HepG2 (cell line): Measurements from ENCODE around the gene NAB1. TPM values are rescaled to one million over a fixed set of nuclear protein-coding genes. Genes with fewer than 3 reads are reported as not detected.

Experiments used
- ATAC-seq: fragments of 200-7000 bp; cut with Tn5 transposase; 3 replicates; pipeline ENCODE4 v1.9.1; 2020; ENCODE audit warnings: mild to moderate bottlenecking, moderate library complexity
- BruUV-seq: library from RNA; stranded (reverse); fragments of 400-500 nt; replicated peaks from 2 replicates; lab custom pipeline; 2021; lab: Mats Ljungman, UMichigan
- CTCF ChIA-PET: fragments of 300-600 bp; formaldehyde crosslinking; extraction: SDS; loops from one replicate; lab custom pipeline; 2021; ENCODE audit warnings: low total read pairs, inconsistent platforms, low intra/inter-chr PET ratio; lab: Yijun Ruan, JAX
- POLR2A ChIA-PET: fragments of 350-600 bp; sonication (Branson Sonifier 250); formaldehyde crosslinking; loops from one replicate; lab custom pipeline; 2020; ENCODE audit warnings: antibody characterized with exemption, inconsistent platforms; lab: Yijun Ruan, JAX
- DNase-seq: peaks from one replicate; pipeline ENCODE4 v3.0.0-alpha.2; 2015; ENCODE audit warnings: low spot score
- FAIRE-seq: peaks from 3 replicates; lab custom pipeline; 2011; peaks lifted over from hg19 to GRCh38; lab: Jason Lieb, UNC
- H2AFZ ChIP-seq: one replicate; pipeline ENCODE4 v1.6.1; 2011; ENCODE audit warnings: low read length, inconsistent platforms
- H3K27ac ChIP-seq: fragments of 300-600 bp; 3 replicates; pipeline ENCODE4 v1.8.0; 2011; ENCODE audit warnings: mixed run types, mild to moderate bottlenecking, mixed read lengths, low read length, inconsistent platforms; ENCODE audit not compliant: insufficient read depth; ENCODE audit errors: extremely low read length
- H3K27me3 ChIP-seq, 2 experiments: fragments of 200-600 bp in 1 of 2; 2 replicates in 1 of 2; 3 replicates in 1 of 2; pipeline versions ENCODE4 v1.6.0 to v1.8.0; 2011; ENCODE audit warnings: low read length in 2 of 2, mild to moderate bottlenecking in 2 of 2, moderate library complexity in 2 of 2, inconsistent platforms in 1 of 2; ENCODE audit not compliant: insufficient read depth in 2 of 2, control insufficient read depth in 1 of 2
- H3K36me3 ChIP-seq, 2 experiments: fragments of 200-600 bp in 1 of 2; replicated peaks in 1 of 2; 2 replicates in 1 of 2; 3 replicates in 1 of 2; pipeline versions ENCODE4 v1.5.1 to v1.8.0; 2011; ENCODE audit warnings: low read length in 2 of 2, inconsistent platforms in 1 of 2; ENCODE audit not compliant: insufficient read depth in 2 of 2, control insufficient read depth in 1 of 2
- H3K4me1 ChIP-seq: 2 replicates; pipeline ENCODE4 v1.5.1; 2012; ENCODE audit warnings: low read length, inconsistent platforms; ENCODE audit not compliant: insufficient read depth
- H3K4me2 ChIP-seq: 2 replicates; pipeline ENCODE4 v1.6.0; 2011; ENCODE audit warnings: low read depth, low read length, inconsistent platforms
- H3K4me3 ChIP-seq, 3 experiments: fragments of 200-600 bp in 1 of 3; sonication (generic), shearing (Covaris generic) in 1 of 3; replicated peaks in 1 of 3; 2 replicates each; pipeline ENCODE4 v1.5.1; 2011 to 2016; ENCODE audit warnings: low read length in 3 of 3, inconsistent platforms in 2 of 3, low read depth in 2 of 3, mild to moderate bottlenecking in 2 of 3, control low read depth in 1 of 3, mixed read lengths in 1 of 3; ENCODE audit not compliant: insufficient read depth in 1 of 3
- H3K79me2 ChIP-seq: one replicate; pipeline ENCODE4 v1.6.1; 2011; ENCODE audit warnings: low read length, inconsistent platforms; ENCODE audit not compliant: insufficient read depth
- H3K9ac ChIP-seq: 2 replicates; pipeline ENCODE4 v1.6.0; 2011; ENCODE audit warnings: mild to moderate bottlenecking, low read depth, low read length, inconsistent platforms; ENCODE audit not compliant: insufficient read depth
- H3K9me3 ChIP-seq: 2 replicates; pipeline ENCODE4 v1.5.1; 2012; ENCODE audit warnings: mild to moderate bottlenecking, low read length
- H4K20me1 ChIP-seq: 2 replicates; pipeline ENCODE4 v1.6.0; 2011; ENCODE audit warnings: inconsistent platforms, mild to moderate bottlenecking, low read length, moderate library complexity; ENCODE audit not compliant: insufficient read depth
- ATAD3A ChIP-seq: sonication (generic); formaldehyde crosslinking; IDR thresholded peaks from 2 replicates; pipeline ENCODE4 v1.4.0; 2020; ENCODE audit warnings: missing genetic modification reagents
- ATRX ChIP-seq: sonication (generic); formaldehyde crosslinking; IDR thresholded peaks from 2 replicates; pipeline ENCODE4 v1.4.0; 2020; ENCODE audit warnings: missing genetic modification reagents, borderline replicate concordance
- CBX5 ChIP-seq: sonication (generic); formaldehyde crosslinking; IDR thresholded peaks from 2 replicates; pipeline ENCODE4 v1.4.0; 2020; ENCODE audit warnings: missing genetic modification reagents, borderline replicate concordance
- HMG20A ChIP-seq: IDR thresholded peaks from 2 replicates; pipeline ENCODE4 v1.6.1; 2016; ENCODE audit warnings: borderline replicate concordance
- MATR3 ChIP-seq: sonication (generic); formaldehyde crosslinking; IDR thresholded peaks from 2 replicates; pipeline ENCODE4 v1.4.0; 2020; ENCODE audit warnings: missing genetic modification reagents
- MXI1 ChIP-seq: IDR thresholded peaks from 3 replicates; pipeline ENCODE4 v1.6.1; 2012; ENCODE audit warnings: low read depth, low read length, inconsistent platforms, borderline replicate concordance
- PCBP2 ChIP-seq: fragments of 200-400 bp; formaldehyde crosslinking; optimal IDR thresholded peaks from 2 replicates; pipeline ENCODE3; 2018; ENCODE audit warnings: low read length, low read depth; ENCODE audit not compliant: poor library complexity, severe bottlenecking
- PHF5A ChIP-seq: IDR thresholded peaks from one replicate; pipeline ENCODE4 v1.6.1; 2018; ENCODE audit warnings: low read depth, missing genetic modification reagents; ENCODE audit not compliant: unreplicated experiment
- SMC3 ChIP-seq: IDR thresholded peaks from 2 replicates; pipeline ENCODE4 v1.6.1; 2011; ENCODE audit warnings: low read length, improper control_type of control experiment
- SMYD3 ChIP-seq: sonication (generic); formaldehyde crosslinking; IDR thresholded peaks from 2 replicates; pipeline ENCODE4 v1.8.1; 2023; ENCODE audit warnings: mild to moderate bottlenecking, missing genetic modification reagents
- TGIF2 ChIP-seq: IDR thresholded peaks from 2 replicates; pipeline ENCODE4 v1.6.1; 2016; ENCODE audit warnings: control low read depth, missing compliant biosample characterization
- TSC22D2 ChIP-seq: sonication (generic); formaldehyde crosslinking; IDR thresholded peaks from 2 replicates; pipeline ENCODE4 v1.5.1; 2020; ENCODE audit warnings: missing genetic modification reagents, mild to moderate bottlenecking, borderline replicate concordance
- U2AF1 ChIP-seq: fragments of 200-400 bp; formaldehyde crosslinking; optimal IDR thresholded peaks from 2 replicates; pipeline ENCODE3; 2017; ENCODE audit warnings: mild to moderate bottlenecking, low read depth, low read length
- ZBTB1 ChIP-seq: sonication (generic); formaldehyde crosslinking; IDR thresholded peaks from 2 replicates; pipeline ENCODE4 v1.4.0; 2020; ENCODE audit warnings: missing genetic modification reagents, borderline replicate concordance
- ZFP1 ChIP-seq: IDR thresholded peaks from 2 replicates; pipeline ENCODE4 v1.6.1; 2016
- ZMYM4 ChIP-seq: sonication (generic); formaldehyde crosslinking; IDR thresholded peaks from 2 replicates; pipeline ENCODE4 v1.8.1; 2023; ENCODE audit warnings: mild to moderate bottlenecking, missing genetic modification reagents
- ZNF574 ChIP-seq: sonication (generic); formaldehyde crosslinking; IDR thresholded peaks from 2 replicates; pipeline ENCODE4 v1.4.0; 2020; ENCODE audit warnings: missing genetic modification reagents
- ZNF672 ChIP-seq: sonication (generic); formaldehyde crosslinking; IDR thresholded peaks from 2 replicates; pipeline ENCODE4 v1.8.1; 2022; ENCODE audit warnings: missing genetic modification reagents
- ZNF720 ChIP-seq: sonication (generic); formaldehyde crosslinking; IDR thresholded peaks from 2 replicates; pipeline ENCODE4 v1.4.0; 2020; ENCODE audit warnings: missing genetic modification reagents
- WGBS: methylation state at CpG from one replicate; pipeline ENCODE4 v1.1.6; 2017; ENCODE audit warnings: low lambda C conversion rate; 5-methylcytosine and 5-hydroxymethylcytosine counted together
- in situ Hi-C: cut with HindIII; loops from 2 replicates; pipeline ENCODE4 v1.10.0; 2017; ENCODE audit warnings: low pct_unique_long_range_greater_than_20kb; ENCODE audit not compliant: extremely low pct_ligation_motif_present
- intact Hi-C: fragments of 100-400 bp; cut with micrococcal nuclease; formaldehyde crosslinking; loops from one replicate; pipeline ENCODE4 v1.10.0; 2022; ENCODE audit not compliant: unreplicated experiment
- polyA plus RNA-seq, 8 experiments: library from polyadenylated mRNA; depleted of rRNA in 3 of 8; stranded (reverse) in 7 of 8; unstranded in 1 of 8; fragments of >200 nt; fragmentation: Illumina TruSeq in 4 of 8; extraction: Trizol in 4 of 8; gene quantifications; 2 replicates each; pipeline versions ENCODE4 v1.2.1 to v1.2.3, GENCODE V29; 2011 to 2016; ENCODE audit warnings: low read depth in 4 of 8, missing spikeins in 1 of 8, mixed read lengths in 1 of 8; ENCODE audit not compliant: insufficient read depth in 1 of 8
- total RNA-seq, 5 experiments: library from RNA; depleted of rRNA; stranded (reverse); fragments of >200 nt; fragmentation: Illumina TruSeq; extraction: Trizol; gene quantifications; 2 replicates each; pipeline ENCODE4 v1.2.3, GENCODE V29; 2016; ENCODE audit warnings: low read depth in 1 of 5
- TF ChIP-seq, protein P1 (sequence below): sonication (generic); formaldehyde crosslinking; IDR thresholded peaks from 2 replicates; pipeline ENCODE4 v1.4.0; 2020; ENCODE audit warnings: low read depth, mild to moderate bottlenecking, missing genetic modification reagents

Gene NAB1
- total and polyA plus RNA-seq, 2 of the 13 experiments (the other 11 are each of a cell fraction or from before 2014, with no cell fraction given), result 24.5 to 46.0 TPM

DNA sequence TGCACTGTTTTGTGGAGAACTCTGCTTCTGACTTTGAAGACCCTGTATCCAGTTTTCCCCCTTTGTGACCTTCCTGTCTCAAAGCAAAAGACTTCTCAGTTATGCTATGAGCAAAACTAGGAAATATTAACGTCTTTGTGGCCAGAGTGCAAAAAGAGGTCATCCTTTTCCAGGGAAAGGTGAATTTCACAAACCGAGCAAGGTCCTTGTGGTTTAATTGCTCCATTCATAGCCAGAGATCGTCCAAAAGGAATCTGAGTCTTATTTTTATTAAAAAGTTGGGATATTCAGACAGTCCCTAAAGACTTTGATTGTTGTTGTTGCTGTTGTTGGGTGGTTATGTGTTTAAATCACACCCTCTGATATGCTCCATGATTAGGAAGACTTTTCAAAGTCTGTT lies 77.4 kb downstream of the NAB1 start:
- DNase-seq (no peak), ATAC-seq (no peak), FAIRE-seq (no peak)
- Histone ChIP-seq H3K79me2 (no peaks in the 10 kb centered on the region), H3K9me3 (no peaks in the 10 kb centered on the region), H3K27ac (no peak overlapping the region), H3K4me2 (no peak overlapping the region), H3K27me3 (peaks cover 1 to 17% of the 10 kb centered on the region in 2 experiments; a peak in 3 of 5 replicates), H3K36me3 (no peaks in the 10 kb centered on the region), H3K9ac (no peak overlapping the region), H3K4me3 (no peak overlapping the region), H2AFZ (no peak overlapping the region), H3K4me1 (no peaks in the 10 kb centered on the region), H4K20me1 (no peaks in the 10 kb centered on the region)
- no TSS peak for BruUV-seq
- ChIA-PET CTCF (no interaction called here), POLR2A (no interaction called here)
- WGBS, result 6% methylated on average over 3 of the region's 3 CpGs
- TF ChIP-seq MXI1 (no peak), TGIF2 (no peak), ATRX (CRISPR knock-in tag) (no peak), ZNF672 (CRISPR knock-in tag) (no peak), HMG20A (no peak), ZMYM4 (CRISPR knock-in tag) (no peak), TSC22D2 (CRISPR knock-in tag) (no peak), ZNF720 (CRISPR knock-in tag) (no peak), ATAD3A (no peak), PCBP2 (no peak), ZBTB1 (CRISPR knock-in tag) (no peak), CBX5 (CRISPR knock-in tag) (no peak), PHF5A (no peak), ZFP1 (CRISPR knock-in tag) (no peak), MATR3 (CRISPR knock-in tag) (no peak), ZNF574 (CRISPR knock-in tag) (no peak), U2AF1 (no peak), SMC3 (no peak), SMYD3 (CRISPR knock-in tag) (no peak)
- TF ChIP-seq, protein P1, sequence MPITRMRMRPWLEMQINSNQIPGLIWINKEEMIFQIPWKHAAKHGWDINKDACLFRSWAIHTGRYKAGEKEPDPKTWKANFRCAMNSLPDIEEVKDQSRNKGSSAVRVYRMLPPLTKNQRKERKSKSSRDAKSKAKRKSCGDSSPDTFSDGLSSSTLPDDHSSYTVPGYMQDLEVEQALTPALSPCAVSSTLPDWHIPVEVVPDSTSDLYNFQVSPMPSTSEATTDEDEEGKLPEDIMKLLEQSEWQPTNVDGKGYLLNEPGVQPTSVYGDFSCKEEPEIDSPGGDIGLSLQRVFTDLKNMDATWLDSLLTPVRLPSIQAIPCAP, result no peak
- intact Hi-C loops, result no loop called here
- in situ Hi-C loops, result no loop called here
